MM.1S (cell line): ENCODE measurements around the gene LCN15.

Experiments used
- EZH2 ChIP-seq: fragments of 300-600 bp; sonication (generic); optimal IDR thresholded peaks from 2 replicates; pipeline ENCODE3; 2017; ENCODE audit warnings: low read depth, mild to moderate bottlenecking, antibody characterized with exemption, low read length, mixed read lengths
- EZH2phosphoT487 ChIP-seq: fragments of 300-600 bp; sonication (generic); IDR thresholded peaks from 2 replicates; pipeline ENCODE4 v1.6.1; 2018; ENCODE audit warnings: antibody characterized with exemption, low read length
- TF ChIP-seq, protein P1 (sequence below): fragments of 300-600 bp; sonication (generic); IDR thresholded peaks from 2 replicates; pipeline ENCODE4 v1.5.1; 2016; ENCODE audit warnings: antibody characterized with exemption, low read length, mixed read lengths

DNA sequence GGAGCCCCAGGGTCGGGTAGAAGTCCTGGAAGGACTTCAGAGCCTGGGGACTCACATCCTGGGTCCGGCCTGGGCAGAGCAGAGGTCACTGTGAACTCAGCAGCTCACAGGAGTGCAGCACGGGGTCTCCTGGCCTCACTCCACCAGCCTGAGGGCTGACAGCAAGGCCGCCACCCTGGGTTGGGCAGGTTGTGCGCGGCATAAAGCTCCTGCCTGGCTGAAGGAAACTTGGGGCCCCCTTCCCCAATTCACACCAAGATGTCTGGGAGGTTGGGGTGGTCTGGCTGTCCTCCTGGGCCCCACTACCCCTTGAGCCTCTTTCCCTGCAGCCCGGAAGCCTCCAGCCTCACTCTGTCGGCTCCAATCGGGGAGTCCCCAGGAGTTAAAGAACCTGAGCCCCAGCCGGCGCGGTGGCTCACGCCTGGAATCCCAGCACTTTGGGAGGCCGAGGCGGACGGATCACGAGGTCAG is 2.1 kb downstream of the LCN15 start:
- TF ChIP-seq, protein P1, sequence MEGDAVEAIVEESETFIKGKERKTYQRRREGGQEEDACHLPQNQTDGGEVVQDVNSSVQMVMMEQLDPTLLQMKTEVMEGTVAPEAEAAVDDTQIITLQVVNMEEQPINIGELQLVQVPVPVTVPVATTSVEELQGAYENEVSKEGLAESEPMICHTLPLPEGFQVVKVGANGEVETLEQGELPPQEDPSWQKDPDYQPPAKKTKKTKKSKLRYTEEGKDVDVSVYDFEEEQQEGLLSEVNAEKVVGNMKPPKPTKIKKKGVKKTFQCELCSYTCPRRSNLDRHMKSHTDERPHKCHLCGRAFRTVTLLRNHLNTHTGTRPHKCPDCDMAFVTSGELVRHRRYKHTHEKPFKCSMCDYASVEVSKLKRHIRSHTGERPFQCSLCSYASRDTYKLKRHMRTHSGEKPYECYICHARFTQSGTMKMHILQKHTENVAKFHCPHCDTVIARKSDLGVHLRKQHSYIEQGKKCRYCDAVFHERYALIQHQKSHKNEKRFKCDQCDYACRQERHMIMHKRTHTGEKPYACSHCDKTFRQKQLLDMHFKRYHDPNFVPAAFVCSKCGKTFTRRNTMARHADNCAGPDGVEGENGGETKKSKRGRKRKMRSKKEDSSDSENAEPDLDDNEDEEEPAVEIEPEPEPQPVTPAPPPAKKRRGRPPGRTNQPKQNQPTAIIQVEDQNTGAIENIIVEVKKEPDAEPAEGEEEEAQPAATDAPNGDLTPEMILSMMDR: no peak
- TF ChIP-seq EZH2 (no peak), EZH2phosphoT487 (no peak)
